GM18861 (cell line): ENCODE results near the gene MBD3L4.
"Not testable (repeated sequence)": the region's sequence is repeated elsewhere in the genome, so short reads cannot be mapped to it uniquely, and the experiment has no call there.

Experiments used
- ATAC-seq: cut with Tn5 transposase; IDR thresholded peaks from one replicate; pipeline ENCODE4 v1.9.1; 2021; ENCODE audit not compliant: unreplicated experiment

MBD3L4 gene

GRCh38 chr19:7051421-7051820 is 11.4 kb upstream of the MBD3L4 start:
- ATAC-seq = not testable (repeated sequence)

- not testable (repeated sequence) for ATAC-seq
Observed at GRCh38 chr19:7049021-7049420, 9.0 kb upstream of the MBD3L4 start, which contains the start of gene MBD3L2. Gene MBD3L2 (plus strand): TSS chr19:7049321. CDS start chr19:7049374, 53 bp downstream.

GRCh38 chr19:7041563-7041962 is 1.6 kb upstream of the MBD3L4 start:
- not testable (repeated sequence) for ATAC-seq

- ATAC-seq = not testable (repeated sequence)
Observed at GRCh38 chr19:7030278-7030677, 9.7 kb downstream of the MBD3L4 start, which contains the start of gene MBD3L5. Gene MBD3L5 (plus strand): TSS chr19:7030578. CDS start chr19:7030612, 34 bp downstream.

GRCh38 chr19:7028790-7029189 is 11.2 kb downstream of the MBD3L4 start:
- not testable (repeated sequence) for ATAC-seq

GRCh38 chr19:7021331-7021730 is 18.6 kb downstream of the MBD3L4 start, which contains the start of gene MBD3L2B:
Gene MBD3L2B (minus strand): TSS chr19:7021431. CDS start chr19:7021397, 34 bp downstream.
- not testable (repeated sequence) for ATAC-seq

GRCh38 chr19:7018828-7019227 is 21.2 kb downstream of the MBD3L4 start:
- ATAC-seq = no peak

- no peak for ATAC-seq
Observed at GRCh38 chr19:7013678-7014077, 26.3 kb downstream of the MBD3L4 start.

- ATAC-seq = no peak
Observed at GRCh38 chr19:7010722-7011593, 29.0 kb downstream of the MBD3L4 start.

- ATAC-seq = no peak
Observed at GRCh38 chr19:7007859-7008258, 32.1 kb downstream of the MBD3L4 start.

- ATAC-seq = no peak
Observed at GRCh38 chr19:7006135-7006704, 33.8 kb downstream of the MBD3L4 start.

GRCh38 chr19:7004313-7004931 is 35.6 kb downstream of the MBD3L4 start:
- no peak for ATAC-seq

GRCh38 chr19:7000816-7001215 is 39.2 kb downstream of the MBD3L4 start:
- ATAC-seq = no peak

GRCh38 chr19:7000333-7000732 is 39.6 kb downstream of the MBD3L4 start:
- no peak for ATAC-seq

GRCh38 chr19:6999933-7000332 is 40.0 kb downstream of the MBD3L4 start:
- ATAC-seq = no peak

GRCh38 chr19:6997679-6998445 is 42.1 kb downstream of the MBD3L4 start:
- no peak for ATAC-seq

- no peak for ATAC-seq
Observed at GRCh38 chr19:6996810-6997209, 43.2 kb downstream of the MBD3L4 start.

- no peak for ATAC-seq
Observed at GRCh38 chr19:6995054-6995453, 44.9 kb downstream of the MBD3L4 start.

- ATAC-seq = no peak
Observed at GRCh38 chr19:6988257-6988656, 51.7 kb downstream of the MBD3L4 start.

- no peak for ATAC-seq
Observed at GRCh38 chr19:6987850-6988249, 52.1 kb downstream of the MBD3L4 start.
